ENCODE results near the gene KIF21B. TPM values are rescaled to one million over a fixed set of nuclear protein-coding genes. Genes with fewer than 3 reads are reported as not detected.
"Not testable (repeated sequence)": the region's sequence is repeated elsewhere in the genome, so short reads cannot be mapped to it uniquely, and the experiment has no call there.

The KIF21B gene
- total and polyA plus RNA-seq, 8 donors, result 2.0 to 15.1 (median 9.5) TPM

DNA sequence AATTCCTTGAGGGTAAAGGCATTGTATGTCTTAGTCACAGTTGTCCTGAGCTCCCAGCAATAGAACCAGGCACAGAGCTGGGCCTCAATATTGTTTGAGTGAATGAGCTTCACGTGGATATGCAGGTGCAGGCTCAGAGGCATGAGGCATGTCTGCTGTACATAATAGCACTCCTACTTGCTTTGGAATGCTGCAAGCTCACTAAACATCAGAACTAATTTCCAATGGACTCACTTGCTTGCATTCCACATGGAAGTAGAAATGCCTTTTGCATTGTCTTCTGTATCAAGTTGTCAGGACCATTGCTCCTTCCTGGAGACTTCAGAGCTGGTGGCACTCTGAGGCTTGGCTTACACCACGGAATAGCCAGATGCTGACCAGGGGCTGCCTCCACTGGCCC is 91.7 kb downstream of the KIF21B start:
- no peaks in the 10 kb centered on the region for H3K27me3 ChIP-seq
- intact Hi-C loops (cut with DNase I), result no loop called here
- H3K27ac ChIP-seq, result no peak overlapping the region
- TF ChIP-seq, protein P1, sequence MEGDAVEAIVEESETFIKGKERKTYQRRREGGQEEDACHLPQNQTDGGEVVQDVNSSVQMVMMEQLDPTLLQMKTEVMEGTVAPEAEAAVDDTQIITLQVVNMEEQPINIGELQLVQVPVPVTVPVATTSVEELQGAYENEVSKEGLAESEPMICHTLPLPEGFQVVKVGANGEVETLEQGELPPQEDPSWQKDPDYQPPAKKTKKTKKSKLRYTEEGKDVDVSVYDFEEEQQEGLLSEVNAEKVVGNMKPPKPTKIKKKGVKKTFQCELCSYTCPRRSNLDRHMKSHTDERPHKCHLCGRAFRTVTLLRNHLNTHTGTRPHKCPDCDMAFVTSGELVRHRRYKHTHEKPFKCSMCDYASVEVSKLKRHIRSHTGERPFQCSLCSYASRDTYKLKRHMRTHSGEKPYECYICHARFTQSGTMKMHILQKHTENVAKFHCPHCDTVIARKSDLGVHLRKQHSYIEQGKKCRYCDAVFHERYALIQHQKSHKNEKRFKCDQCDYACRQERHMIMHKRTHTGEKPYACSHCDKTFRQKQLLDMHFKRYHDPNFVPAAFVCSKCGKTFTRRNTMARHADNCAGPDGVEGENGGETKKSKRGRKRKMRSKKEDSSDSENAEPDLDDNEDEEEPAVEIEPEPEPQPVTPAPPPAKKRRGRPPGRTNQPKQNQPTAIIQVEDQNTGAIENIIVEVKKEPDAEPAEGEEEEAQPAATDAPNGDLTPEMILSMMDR (IDR thresholded peaks at IDR 0.05), result no peak
- DNase-seq (no peak), ATAC-seq (no peak)
- no peak overlapping the region for H3K4me3 ChIP-seq
- H3K4me1 ChIP-seq, result no peaks in the 10 kb centered on the region
- H3K9me3 ChIP-seq, result no peaks in the 10 kb centered on the region
- H3K36me3 ChIP-seq, result no peaks in the 10 kb centered on the region

DNA sequence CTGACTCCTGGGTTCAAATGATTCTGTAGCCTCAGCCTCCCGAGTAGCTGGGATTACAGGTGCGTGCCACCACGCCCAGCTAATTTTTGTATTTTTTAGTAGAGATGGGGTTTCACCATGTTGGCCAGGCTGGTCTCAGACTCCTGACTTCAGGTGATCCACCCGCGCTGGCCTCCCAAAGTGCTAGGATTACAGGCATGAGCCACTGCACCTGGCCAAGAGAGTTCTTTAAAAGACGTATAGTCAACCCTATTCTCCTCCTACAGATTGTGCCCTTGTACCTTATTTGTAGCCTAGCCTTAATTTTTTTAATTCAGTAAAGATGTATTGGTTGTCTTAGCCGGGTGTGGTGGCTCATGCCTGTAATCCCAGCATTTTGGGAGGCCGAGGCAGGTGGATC is 93.2 kb downstream of the KIF21B start:
- H3K27ac ChIP-seq; DNase-seq; H3K4me3 ChIP-seq; H3K36me3 ChIP-seq; ATAC-seq; intact Hi-C loops (cut with DNase I); H3K9me3 ChIP-seq; H3K27me3 ChIP-seq; H3K4me1 ChIP-seq: not testable (repeated sequence)

DNA sequence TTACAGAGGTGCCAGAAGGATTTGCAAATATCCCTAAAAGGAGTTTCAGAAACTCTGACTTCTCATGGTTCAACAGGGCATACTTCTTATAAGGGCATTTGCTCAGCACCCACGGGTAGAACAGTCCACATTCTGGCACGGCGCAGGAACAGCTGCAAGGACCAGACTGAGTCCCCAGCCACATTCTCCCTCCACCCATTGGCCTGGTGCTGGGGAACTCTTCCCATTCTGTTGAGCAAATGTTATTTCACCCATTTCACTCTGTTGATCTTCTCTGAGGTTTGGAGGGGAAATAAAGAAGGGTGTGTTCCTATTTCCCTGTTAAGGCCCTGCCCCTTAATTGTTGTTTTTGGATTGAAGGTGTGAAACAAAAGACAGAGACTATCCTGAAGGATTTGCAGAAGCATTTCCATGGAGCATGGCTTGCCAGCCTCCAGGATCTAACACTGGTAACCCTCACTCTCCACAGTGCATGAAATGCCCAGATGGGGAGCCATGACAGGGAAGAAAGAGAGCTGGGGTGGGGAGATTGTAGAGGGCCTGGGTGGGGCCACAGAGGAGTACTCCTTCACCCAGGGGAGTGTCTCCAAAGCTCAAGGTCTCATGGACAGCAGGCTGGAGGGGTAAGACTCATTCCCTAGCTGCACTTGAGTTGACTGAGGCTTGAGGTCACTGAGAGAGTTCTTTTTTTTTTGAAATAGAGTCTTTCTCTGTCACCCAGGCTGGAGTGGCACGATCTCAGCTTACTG is 93.8 kb downstream of the KIF21B start:
- H3K36me3 ChIP-seq, result no peaks in the 10 kb centered on the region
- H3K4me3 ChIP-seq, result no peak overlapping the region
- no peak overlapping the region for H3K27ac ChIP-seq
- ATAC-seq, result no peak
- H3K9me3 ChIP-seq, result no peaks in the 10 kb centered on the region
- DNase-seq, result no peak
- H3K27me3 ChIP-seq, result no peaks in the 10 kb centered on the region
- TF ChIP-seq, protein P1 (IDR thresholded peaks at IDR 0.05), result no peak
- no peaks in the 10 kb centered on the region for H3K4me1 ChIP-seq
- intact Hi-C loops (cut with DNase I), result no loop called here

DNA sequence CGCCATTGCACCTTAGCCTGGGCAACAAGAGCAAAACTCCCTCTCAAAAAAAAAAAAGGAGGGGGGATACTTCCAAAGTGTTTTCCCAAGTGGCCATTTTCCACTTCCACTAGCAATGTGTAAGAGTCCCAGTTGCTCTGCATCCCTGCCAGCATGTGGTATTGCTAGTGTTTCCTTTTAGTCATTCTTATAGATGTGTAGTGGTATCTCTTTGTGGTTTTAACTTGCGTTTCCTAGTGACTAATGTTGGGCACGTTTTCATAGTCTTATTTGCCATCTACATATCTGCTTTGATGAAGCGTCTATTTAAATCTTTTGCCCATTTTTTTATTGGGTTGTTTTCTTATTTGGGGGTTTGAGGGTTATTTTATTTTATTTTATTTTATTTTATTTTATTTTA is 97.7 kb downstream of the KIF21B start:
- H3K4me3 ChIP-seq, result no peak overlapping the region
- H3K27me3 ChIP-seq, result no peaks in the 10 kb centered on the region
- intact Hi-C loops (cut with DNase I), result no loop called here
- no peaks in the 10 kb centered on the region for H3K9me3 ChIP-seq
- TF ChIP-seq, protein P1 (IDR thresholded peaks at IDR 0.05), result no peak
- DNase-seq (no peak), ATAC-seq (no peak)
- no peaks in the 10 kb centered on the region for H3K36me3 ChIP-seq
- no peak overlapping the region for H3K27ac ChIP-seq
- H3K4me1 ChIP-seq, result no peaks in the 10 kb centered on the region

DNA sequence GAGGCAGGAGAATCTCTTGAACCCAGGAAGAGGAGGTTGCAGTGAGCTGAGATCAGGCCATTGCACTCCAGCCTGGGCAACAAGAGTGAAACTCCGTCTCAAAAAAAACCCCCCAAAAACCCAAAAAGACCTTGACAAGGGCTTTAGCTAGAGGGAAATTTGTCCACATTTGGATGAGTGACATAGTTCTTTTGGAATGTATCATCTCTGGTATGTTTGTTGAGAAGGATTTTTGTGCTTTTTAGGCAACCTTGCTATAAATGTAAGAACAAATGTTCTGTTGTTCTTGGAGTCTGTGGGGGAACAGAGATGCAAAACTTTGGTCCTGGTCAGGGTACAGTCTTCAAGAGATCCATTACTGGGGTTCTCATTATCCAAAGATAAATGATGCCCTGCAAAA is 99.9 kb downstream of the KIF21B start:
- H3K36me3 ChIP-seq, result no peaks in the 10 kb centered on the region
- intact Hi-C loops (cut with DNase I), result no loop called here
- H3K27ac ChIP-seq, result no peak overlapping the region
- DNase-seq (no peak), ATAC-seq (no peak)
- no peak overlapping the region for H3K4me3 ChIP-seq
- H3K27me3 ChIP-seq, result no peaks in the 10 kb centered on the region
- no peaks in the 10 kb centered on the region for H3K4me1 ChIP-seq
- TF ChIP-seq, protein P1 (IDR thresholded peaks at IDR 0.05), result no peak
- H3K9me3 ChIP-seq, result no peaks in the 10 kb centered on the region

DNA sequence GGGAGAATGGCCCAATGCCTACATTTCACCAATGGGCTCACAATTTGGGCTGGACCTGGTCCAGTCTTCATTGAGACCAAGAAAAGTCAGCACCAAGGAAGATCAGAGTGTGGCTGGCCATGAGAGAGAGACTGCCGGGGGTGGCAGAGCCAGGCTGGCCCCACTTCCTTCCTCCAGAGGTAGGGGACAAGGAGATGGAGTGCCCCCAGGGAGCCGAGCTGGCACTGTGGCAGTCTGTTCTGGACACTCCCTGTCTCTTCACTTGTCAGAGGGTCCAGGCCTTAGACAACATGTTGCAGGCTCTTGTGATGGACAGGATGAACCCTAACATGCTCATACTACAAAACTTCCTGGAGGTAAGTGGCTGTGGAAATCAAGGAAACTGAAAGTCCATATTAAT is 101.1 kb downstream of the KIF21B start:
- no peak overlapping the region for H3K4me3 ChIP-seq
- ATAC-seq (no peak), DNase-seq (no peak)
- TF ChIP-seq, protein P1 (IDR thresholded peaks at IDR 0.05), result no peak
- no peaks in the 10 kb centered on the region for H3K4me1 ChIP-seq
- no peaks in the 10 kb centered on the region for H3K9me3 ChIP-seq
- H3K27me3 ChIP-seq, result no peaks in the 10 kb centered on the region
- no peaks in the 10 kb centered on the region for H3K36me3 ChIP-seq
- intact Hi-C loops (cut with DNase I), result no loop called here
- no peak overlapping the region for H3K27ac ChIP-seq

Measured in left lung (tissue), 10 donors.